HEK293 (cell line): Measurements from ENCODE around the gene KRTAP4-12.

Experiments used
- CTCF ChIA-PET: fragments of 350-600 bp; formaldehyde crosslinking; extraction: SDS; loops from one replicate; lab custom pipeline; 2021; ENCODE audit warnings: antibody characterized with exemption; lab: Yijun Ruan, JAX
- POLR2A ChIA-PET: fragments of 300-600 bp; formaldehyde crosslinking; extraction: SDS; loops from one replicate; lab custom pipeline; 2020; ENCODE audit warnings: antibody characterized with exemption, inconsistent platforms; lab: Yijun Ruan, JAX
- H3K27ac ChIP-seq: fragments of 200-500 bp; sonication (Bioruptor generic); 2 replicates; pipeline ENCODE4 v1.5.1; 2014; ENCODE audit warnings: low read depth, low read length, control low read depth, inconsistent platforms; ENCODE audit errors: extremely low read depth
- H3K36me3 ChIP-seq, 2 experiments: fragments of 200-500 bp in 1 of 2; sonication (Bioruptor generic) in 1 of 2; 1 replicate in 1 of 2; 2 replicates in 1 of 2; pipeline ENCODE4 v1.5.1; 2014 to 2017; ENCODE audit warnings: inconsistent platforms in 2 of 2, low read length in 2 of 2; ENCODE audit not compliant: control insufficient read depth in 2 of 2, insufficient read depth in 1 of 2
- H3K4me1 ChIP-seq: fragments of 200-500 bp; sonication (Bioruptor generic); 2 replicates; pipeline ENCODE4 v1.5.1; 2014; ENCODE audit warnings: mild to moderate bottlenecking, low read length, inconsistent platforms; ENCODE audit not compliant: control insufficient read depth, insufficient read depth
- H3K4me3 ChIP-seq: 2 replicates; pipeline ENCODE4 v1.5.1; 2011; ENCODE audit warnings: low read depth, mild to moderate bottlenecking, control low read depth, low read length, moderate library complexity
- H3K9me3 ChIP-seq: fragments of 200-500 bp; sonication (Bioruptor generic); 2 replicates; pipeline ENCODE4 v1.5.1; 2014; ENCODE audit warnings: low read depth, low read length, inconsistent platforms; ENCODE audit not compliant: control insufficient read depth, insufficient read depth
- GLI4 ChIP-seq: fragments of 450-650 bp; formaldehyde crosslinking; IDR thresholded peaks from 2 replicates; pipeline ENCODE4 v1.5.1; 2016; ENCODE audit warnings: missing biosample characterization, missing genetic modification characterization
- INSM2 ChIP-seq: fragments of 450-650 bp; formaldehyde crosslinking; IDR thresholded peaks from 2 replicates; pipeline ENCODE4 v1.5.1; 2016; ENCODE audit warnings: missing biosample characterization, missing genetic modification characterization
- KLF16 ChIP-seq: fragments of 450-650 bp; formaldehyde crosslinking; IDR thresholded peaks from 2 replicates; pipeline ENCODE4 v1.5.1; 2017; ENCODE audit warnings: missing biosample characterization, missing genetic modification characterization
- KLF7 ChIP-seq: fragments of 450-650 bp; formaldehyde crosslinking; IDR thresholded peaks from 2 replicates; pipeline ENCODE4 v1.5.1; 2016; ENCODE audit warnings: missing biosample characterization, missing genetic modification characterization, borderline replicate concordance
- REST ChIP-seq: fragments of 450-650 bp; formaldehyde crosslinking; IDR thresholded peaks from 2 replicates; pipeline ENCODE4 v1.5.1; 2016; ENCODE audit warnings: missing biosample characterization, missing genetic modification characterization
- SCRT1 ChIP-seq: fragments of 450-650 bp; formaldehyde crosslinking; IDR thresholded peaks from 2 replicates; pipeline ENCODE4 v1.5.1; 2016; ENCODE audit warnings: missing biosample characterization, missing genetic modification characterization, borderline replicate concordance
- SCRT2 ChIP-seq: fragments of 450-650 bp; formaldehyde crosslinking; IDR thresholded peaks from 2 replicates; pipeline ENCODE4 v1.5.1; 2016; ENCODE audit warnings: missing biosample characterization, missing genetic modification characterization
- SP2 ChIP-seq: fragments of 450-650 bp; formaldehyde crosslinking; IDR thresholded peaks from 2 replicates; pipeline ENCODE4 v1.5.1; 2016; ENCODE audit warnings: missing biosample characterization, missing genetic modification characterization
- ZBTB7A ChIP-seq: fragments of 450-650 bp; formaldehyde crosslinking; IDR thresholded peaks from 2 replicates; pipeline ENCODE4 v1.5.1; 2016; ENCODE audit warnings: low read depth, missing biosample characterization, missing genetic modification characterization
- ZFP3 ChIP-seq: fragments of 450-650 bp; formaldehyde crosslinking; IDR thresholded peaks from 2 replicates; pipeline ENCODE4 v1.5.1; 2016; ENCODE audit warnings: low read depth, missing biosample characterization, missing genetic modification characterization
- ZFP69B ChIP-seq: fragments of 450-650 bp; formaldehyde crosslinking; IDR thresholded peaks from 2 replicates; pipeline ENCODE4 v1.5.1; 2016; ENCODE audit warnings: missing biosample characterization, missing genetic modification characterization
- ZIC2 ChIP-seq: fragments of 450-650 bp; formaldehyde crosslinking; IDR thresholded peaks from 2 replicates; pipeline ENCODE4 v1.5.1; 2016; ENCODE audit warnings: missing biosample characterization, missing genetic modification characterization
- ZNF133 ChIP-seq: fragments of 450-650 bp; formaldehyde crosslinking; IDR thresholded peaks from 2 replicates; pipeline ENCODE4 v1.5.1; 2016; ENCODE audit warnings: missing biosample characterization, missing genetic modification characterization
- ZNF23 ChIP-seq: fragments of 450-650 bp; formaldehyde crosslinking; IDR thresholded peaks from 2 replicates; pipeline ENCODE4 v1.5.1; 2016; ENCODE audit warnings: missing biosample characterization, missing genetic modification characterization, borderline replicate concordance
- ZNF292 ChIP-seq: fragments of 450-650 bp; formaldehyde crosslinking; IDR thresholded peaks from 2 replicates; pipeline ENCODE4 v1.5.1; 2016; ENCODE audit warnings: low read depth, missing biosample characterization, missing genetic modification characterization, borderline replicate concordance
- ZNF354C ChIP-seq: fragments of 450-650 bp; formaldehyde crosslinking; IDR thresholded peaks from 2 replicates; pipeline ENCODE4 v1.5.1; 2016; ENCODE audit warnings: missing biosample characterization, missing genetic modification characterization, low read depth, borderline replicate concordance
- ZNF626 ChIP-seq: fragments of 450-650 bp; sonication (Bioruptor Pico); formaldehyde crosslinking; IDR thresholded peaks from 2 replicates; pipeline ENCODE4 v1.5.1; 2018; ENCODE audit warnings: missing biosample characterization, missing genetic modification characterization, inconsistent platforms
- ZNF654 ChIP-seq: fragments of 450-650 bp; formaldehyde crosslinking; IDR thresholded peaks from 2 replicates; pipeline ENCODE4 v1.5.1; 2016; ENCODE audit warnings: low read depth, missing biosample characterization, missing genetic modification characterization
- ZNF785 ChIP-seq: fragments of 450-650 bp; formaldehyde crosslinking; IDR thresholded peaks from 2 replicates; pipeline ENCODE4 v1.5.1; 2016; ENCODE audit warnings: missing biosample characterization, missing genetic modification characterization
- TF ChIP-seq, protein P1 (sequence below): fragments of 450-650 bp; IDR thresholded peaks from 2 replicates; pipeline ENCODE4 v1.5.1; 2018; ENCODE audit warnings: missing biosample characterization, mild to moderate bottlenecking, missing genetic modification characterization
- TF ChIP-seq, protein P2 (sequence below): fragments of 450-650 bp; formaldehyde crosslinking; IDR thresholded peaks from 2 replicates; pipeline ENCODE4 v1.5.1; 2016; ENCODE audit warnings: missing biosample characterization, missing genetic modification characterization
- TF ChIP-seq, protein P3 (sequence below): fragments of 450-650 bp; formaldehyde crosslinking; IDR thresholded peaks from 2 replicates; pipeline ENCODE4 v1.5.1; 2016; ENCODE audit warnings: missing biosample characterization, missing genetic modification characterization
- TF ChIP-seq, protein P4 (sequence below): fragments of 450-650 bp; formaldehyde crosslinking; IDR thresholded peaks from 2 replicates; pipeline ENCODE4 v1.5.1; 2017; ENCODE audit warnings: missing biosample characterization, missing genetic modification characterization

The KRTAP4-12 gene

DNA sequence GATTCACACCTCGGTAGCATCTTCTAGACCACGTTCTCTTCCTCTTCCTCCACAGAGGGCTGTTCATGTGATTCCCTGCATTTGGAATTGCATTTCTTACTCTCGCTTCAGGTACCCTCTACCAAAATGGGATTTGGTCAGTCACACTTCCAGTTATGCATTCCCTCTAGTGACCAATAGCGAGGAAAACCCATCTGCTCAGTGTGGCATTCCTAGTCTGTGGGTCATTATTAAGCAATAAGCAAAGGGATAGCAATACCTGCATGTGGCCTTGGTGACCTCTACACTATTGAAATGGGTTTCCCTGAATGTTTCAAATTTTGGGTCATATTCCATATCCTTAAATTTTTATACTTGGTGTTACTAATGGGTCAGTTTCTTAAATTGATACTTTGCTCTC lies 26.0 kb upstream of the KRTAP4-12 start:
- TF ChIP-seq ZFP3 (tag by site-specific recombination), result no peak
- TF ChIP-seq ZNF23 (tag by site-specific recombination), result no peak
- no peak for TF ChIP-seq GLI4 (tag by site-specific recombination)
- TF ChIP-seq ZFP69B, result no peak
- TF ChIP-seq, protein P1, sequence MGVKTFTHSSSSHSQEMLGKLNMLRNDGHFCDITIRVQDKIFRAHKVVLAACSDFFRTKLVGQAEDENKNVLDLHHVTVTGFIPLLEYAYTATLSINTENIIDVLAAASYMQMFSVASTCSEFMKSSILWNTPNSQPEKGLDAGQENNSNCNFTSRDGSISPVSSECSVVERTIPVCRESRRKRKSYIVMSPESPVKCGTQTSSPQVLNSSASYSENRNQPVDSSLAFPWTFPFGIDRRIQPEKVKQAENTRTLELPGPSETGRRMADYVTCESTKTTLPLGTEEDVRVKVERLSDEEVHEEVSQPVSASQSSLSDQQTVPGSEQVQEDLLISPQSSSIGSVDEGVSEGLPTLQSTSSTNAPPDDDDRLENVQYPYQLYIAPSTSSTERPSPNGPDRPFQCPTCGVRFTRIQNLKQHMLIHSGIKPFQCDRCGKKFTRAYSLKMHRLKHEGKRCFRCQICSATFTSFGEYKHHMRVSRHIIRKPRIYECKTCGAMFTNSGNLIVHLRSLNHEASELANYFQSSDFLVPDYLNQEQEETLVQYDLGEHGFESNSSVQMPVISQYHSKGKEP (tag by site-specific recombination), result no peak
- TF ChIP-seq ZBTB7A (tag by site-specific recombination), result no peak
- TF ChIP-seq, protein P2, sequence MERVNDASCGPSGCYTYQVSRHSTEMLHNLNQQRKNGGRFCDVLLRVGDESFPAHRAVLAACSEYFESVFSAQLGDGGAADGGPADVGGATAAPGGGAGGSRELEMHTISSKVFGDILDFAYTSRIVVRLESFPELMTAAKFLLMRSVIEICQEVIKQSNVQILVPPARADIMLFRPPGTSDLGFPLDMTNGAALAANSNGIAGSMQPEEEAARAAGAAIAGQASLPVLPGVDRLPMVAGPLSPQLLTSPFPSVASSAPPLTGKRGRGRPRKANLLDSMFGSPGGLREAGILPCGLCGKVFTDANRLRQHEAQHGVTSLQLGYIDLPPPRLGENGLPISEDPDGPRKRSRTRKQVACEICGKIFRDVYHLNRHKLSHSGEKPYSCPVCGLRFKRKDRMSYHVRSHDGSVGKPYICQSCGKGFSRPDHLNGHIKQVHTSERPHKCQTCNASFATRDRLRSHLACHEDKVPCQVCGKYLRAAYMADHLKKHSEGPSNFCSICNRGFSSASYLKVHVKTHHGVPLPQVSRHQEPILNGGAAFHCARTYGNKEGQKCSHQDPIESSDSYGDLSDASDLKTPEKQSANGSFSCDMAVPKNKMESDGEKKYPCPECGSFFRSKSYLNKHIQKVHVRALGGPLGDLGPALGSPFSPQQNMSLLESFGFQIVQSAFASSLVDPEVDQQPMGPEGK (tag by site-specific recombination), result no peak
- TF ChIP-seq INSM2 (tag by site-specific recombination), result no peak
- no peak for TF ChIP-seq ZNF354C (tag by site-specific recombination)
- TF ChIP-seq SCRT1 (tag by site-specific recombination), result no peak
- no peak for TF ChIP-seq ZNF626 (tag by site-specific recombination)
- Histone ChIP-seq H3K4me1 (no peaks in the 10 kb centered on the region), H3K27ac (no peak overlapping the region), H3K4me3 (no peak overlapping the region), H3K36me3 (no peaks in the 10 kb centered on the region), H3K9me3 (no peaks in the 10 kb centered on the region)
- CTCF ChIA-PET, result interaction anchor here (0.9 kb wide), 1 partner anchor 499 kb away, joined by 3 read pairs; no protein-coding TSS in a partner anchor
- POLR2A ChIA-PET, result no interaction called here

DNA sequence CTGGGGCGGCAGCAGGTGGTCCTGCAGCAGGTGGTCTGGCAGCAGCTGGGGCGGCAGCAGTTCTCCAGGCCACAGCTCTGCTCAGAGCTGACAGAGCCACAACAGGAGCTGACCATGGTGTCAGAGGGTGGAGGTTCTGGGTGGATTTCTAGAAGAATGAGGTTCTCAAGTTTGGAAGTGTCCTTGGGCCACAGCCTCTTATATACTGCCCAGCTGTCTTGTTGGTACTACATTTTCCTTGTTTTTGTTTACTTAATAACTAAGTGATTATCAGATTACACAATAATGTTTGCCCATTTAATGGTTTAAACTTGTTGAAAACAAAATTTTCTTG lies 25.6 kb upstream of the KRTAP4-12 start, which contains the start of gene KRTAP4-5:
Gene KRTAP4-5, minus strand, starts transcription at position 174 of the 334 bp plus-strand sequence. Its CDS starts 58 bp downstream, at position 116.
- ChIA-PET POLR2A (no interaction called here), CTCF (no interaction called here)
- Histone ChIP-seq H3K4me1 (no peaks in the 10 kb centered on the region), H3K4me3 (no peak within 1 kb of the TSS), H3K36me3 (no peaks in the 10 kb centered on the region), H3K9me3 (no peaks in the 10 kb centered on the region), H3K27ac (no peak within 1 kb of the TSS)
- TF ChIP-seq, protein P3, sequence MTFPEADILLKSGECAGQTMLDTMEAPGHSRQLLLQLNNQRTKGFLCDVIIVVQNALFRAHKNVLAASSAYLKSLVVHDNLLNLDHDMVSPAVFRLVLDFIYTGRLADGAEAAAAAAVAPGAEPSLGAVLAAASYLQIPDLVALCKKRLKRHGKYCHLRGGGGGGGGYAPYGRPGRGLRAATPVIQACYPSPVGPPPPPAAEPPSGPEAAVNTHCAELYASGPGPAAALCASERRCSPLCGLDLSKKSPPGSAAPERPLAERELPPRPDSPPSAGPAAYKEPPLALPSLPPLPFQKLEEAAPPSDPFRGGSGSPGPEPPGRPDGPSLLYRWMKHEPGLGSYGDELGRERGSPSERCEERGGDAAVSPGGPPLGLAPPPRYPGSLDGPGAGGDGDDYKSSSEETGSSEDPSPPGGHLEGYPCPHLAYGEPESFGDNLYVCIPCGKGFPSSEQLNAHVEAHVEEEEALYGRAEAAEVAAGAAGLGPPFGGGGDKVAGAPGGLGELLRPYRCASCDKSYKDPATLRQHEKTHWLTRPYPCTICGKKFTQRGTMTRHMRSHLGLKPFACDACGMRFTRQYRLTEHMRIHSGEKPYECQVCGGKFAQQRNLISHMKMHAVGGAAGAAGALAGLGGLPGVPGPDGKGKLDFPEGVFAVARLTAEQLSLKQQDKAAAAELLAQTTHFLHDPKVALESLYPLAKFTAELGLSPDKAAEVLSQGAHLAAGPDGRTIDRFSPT (tag by site-specific recombination), result no peak
- TF ChIP-seq ZNF785 (tag by site-specific recombination), result no peak
- TF ChIP-seq, protein P4, sequence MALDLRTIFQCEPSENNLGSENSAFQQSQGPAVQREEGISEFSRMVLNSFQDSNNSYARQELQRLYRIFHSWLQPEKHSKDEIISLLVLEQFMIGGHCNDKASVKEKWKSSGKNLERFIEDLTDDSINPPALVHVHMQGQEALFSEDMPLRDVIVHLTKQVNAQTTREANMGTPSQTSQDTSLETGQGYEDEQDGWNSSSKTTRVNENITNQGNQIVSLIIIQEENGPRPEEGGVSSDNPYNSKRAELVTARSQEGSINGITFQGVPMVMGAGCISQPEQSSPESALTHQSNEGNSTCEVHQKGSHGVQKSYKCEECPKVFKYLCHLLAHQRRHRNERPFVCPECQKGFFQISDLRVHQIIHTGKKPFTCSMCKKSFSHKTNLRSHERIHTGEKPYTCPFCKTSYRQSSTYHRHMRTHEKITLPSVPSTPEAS, result no peak
- TF ChIP-seq SP2 (tag by site-specific recombination), result no peak
- peak; percentile 74 for TF ChIP-seq REST (tag by site-specific recombination)
- TF ChIP-seq ZNF292 (tag by site-specific recombination), result no peak
- TF ChIP-seq KLF16 (tag by site-specific recombination), result no peak
- peak; percentile 56 for TF ChIP-seq SCRT2
- TF ChIP-seq SCRT1 (tag by site-specific recombination), result 0 out of 2 replicates have a peak, but pooled peaks have one; percentile 12
- no peak for TF ChIP-seq ZNF654 (tag by site-specific recombination)
- TF ChIP-seq ZIC2 (tag by site-specific recombination), result 0 out of 2 replicates have a peak, but pooled peaks have one; percentile 5
- TF ChIP-seq KLF7 (tag by site-specific recombination), result no peak
- TF ChIP-seq ZNF626 (tag by site-specific recombination), result no peak
- no peak for TF ChIP-seq ZNF133 (tag by site-specific recombination)
